ENCODE measurements around the gene RCBTB2. TPM values are rescaled to one million over a fixed set of nuclear protein-coding genes. Genes with fewer than 3 reads are reported as not detected.
A peak's percentile ranks its signal among the peaks of the same experiment; 100 is the strongest.

Gene RCBTB2
- total RNA-seq, 1 experiment from 2014 or later: 11.7 TPM

DNA sequence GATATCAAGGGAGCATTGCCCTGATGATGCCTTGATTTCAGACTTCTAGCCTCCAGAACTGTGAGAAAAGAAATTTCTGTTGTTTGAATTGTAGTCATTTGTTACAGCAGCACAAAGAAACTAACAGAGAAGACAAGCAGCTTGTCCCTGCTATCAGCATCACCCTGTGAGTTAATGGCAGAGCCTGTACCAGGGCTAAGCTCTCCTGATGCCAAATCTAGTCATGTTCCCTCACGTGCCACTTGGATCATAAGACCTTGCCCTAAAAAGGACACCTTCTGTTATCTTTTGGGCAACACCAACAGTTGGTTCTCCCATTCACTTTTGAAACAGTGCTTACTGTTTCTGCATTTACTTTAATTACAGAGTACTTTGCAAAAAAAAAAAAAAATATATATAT lies 14.8 kb downstream of the RCBTB2 start:
- H2BK120ac ChIP-seq (ENCODE audit: low read depth, low read length, poor library complexity, severe bottlenecking): no peak overlapping the region
- no peak overlapping the region for H3K4ac ChIP-seq (ENCODE audit: low read depth, low read length)
- H3K27me3 Mint-ChIP-seq (ENCODE audit: low read depth): no peaks in the 10 kb centered on the region
- H3K79me2 ChIP-seq (ENCODE audit: insufficient read depth, low read length): no peaks in the 10 kb centered on the region
- H2AK5ac ChIP-seq (ENCODE audit: insufficient read length, low read length): no peak overlapping the region
- no peak overlapping the region for H4K91ac ChIP-seq (ENCODE audit: insufficient read length, low read depth, low read length)
- H3K14ac ChIP-seq (ENCODE audit: insufficient read depth, low read length): no peak overlapping the region
- no peak overlapping the region for H4K5ac ChIP-seq (ENCODE audit: insufficient read length, low read depth, low read length)
- H3K27me3 ChIP-seq (ENCODE audit: insufficient read depth, low read length): no peaks in the 10 kb centered on the region
- H2BK15ac ChIP-seq (ENCODE audit: low read depth, low read length): no peak overlapping the region
- H3K27ac ChIP-seq (ENCODE audit: insufficient read length, low read depth, low read length): no peak overlapping the region
- H3K56ac ChIP-seq (ENCODE audit: insufficient read length, low read depth, low read length): no peak overlapping the region
- no peaks in the 10 kb centered on the region for H3K23me2 ChIP-seq (ENCODE audit: insufficient read length, low read depth, low read length, poor library complexity, severe bottlenecking)
- H3K18ac ChIP-seq (ENCODE audit: insufficient read length, low read depth, low read length): no peak overlapping the region
- no peak overlapping the region for H3T11ph ChIP-seq (ENCODE audit: low read length)
- no peak overlapping the region for H2BK12ac ChIP-seq (ENCODE audit: insufficient read length, low read depth, low read length)
- H3K27ac Mint-ChIP-seq: peak overlapping the region in 1 of 3 experiments; percentile 40; a peak in 1 of 7 replicates
- no peaks in the 10 kb centered on the region for H3K9me3 ChIP-seq (ENCODE audit: control insufficient read depth, low read depth, low read length)
- no peak overlapping the region for H2BK20ac ChIP-seq (ENCODE audit: low read depth, low read length, poor library complexity, severe bottlenecking)
- no peaks in the 10 kb centered on the region for H3K4me1 Mint-ChIP-seq
- no peak for DNase-seq
- H3K23ac ChIP-seq (ENCODE audit: insufficient read length, low read depth, low read length): no peak overlapping the region
- H2BK5ac ChIP-seq (ENCODE audit: insufficient read length, low read length): no peak overlapping the region
- WGBS (ENCODE audit: extremely low coverage, insufficient read length, low lambda C conversion rate): no CpG with 5 or more reads among the region's 1 CpG
- H3K9ac ChIP-seq (ENCODE audit: extremely low read depth, insufficient read length, low read length): no peak overlapping the region
- no peak overlapping the region for H3K4me3 Mint-ChIP-seq
- H3K79me1 ChIP-seq (ENCODE audit: insufficient read depth, low read depth, low read length, poor library complexity, severe bottlenecking): no peaks in the 10 kb centered on the region
- TF ChIP-seq, protein P1, sequence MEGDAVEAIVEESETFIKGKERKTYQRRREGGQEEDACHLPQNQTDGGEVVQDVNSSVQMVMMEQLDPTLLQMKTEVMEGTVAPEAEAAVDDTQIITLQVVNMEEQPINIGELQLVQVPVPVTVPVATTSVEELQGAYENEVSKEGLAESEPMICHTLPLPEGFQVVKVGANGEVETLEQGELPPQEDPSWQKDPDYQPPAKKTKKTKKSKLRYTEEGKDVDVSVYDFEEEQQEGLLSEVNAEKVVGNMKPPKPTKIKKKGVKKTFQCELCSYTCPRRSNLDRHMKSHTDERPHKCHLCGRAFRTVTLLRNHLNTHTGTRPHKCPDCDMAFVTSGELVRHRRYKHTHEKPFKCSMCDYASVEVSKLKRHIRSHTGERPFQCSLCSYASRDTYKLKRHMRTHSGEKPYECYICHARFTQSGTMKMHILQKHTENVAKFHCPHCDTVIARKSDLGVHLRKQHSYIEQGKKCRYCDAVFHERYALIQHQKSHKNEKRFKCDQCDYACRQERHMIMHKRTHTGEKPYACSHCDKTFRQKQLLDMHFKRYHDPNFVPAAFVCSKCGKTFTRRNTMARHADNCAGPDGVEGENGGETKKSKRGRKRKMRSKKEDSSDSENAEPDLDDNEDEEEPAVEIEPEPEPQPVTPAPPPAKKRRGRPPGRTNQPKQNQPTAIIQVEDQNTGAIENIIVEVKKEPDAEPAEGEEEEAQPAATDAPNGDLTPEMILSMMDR (conservative IDR thresholded peaks at IDR 0.05): no peak
- no peak overlapping the region for H3K4me2 ChIP-seq (ENCODE audit: insufficient read depth, insufficient read length, low read length)
- H3K9me3 Mint-ChIP-seq: no peaks in the 10 kb centered on the region; a peak in 1 of 5 replicates
- H4K20me1 ChIP-seq (ENCODE audit: control insufficient read depth, insufficient read depth, insufficient read length): no peaks in the 10 kb centered on the region
- H4K8ac ChIP-seq (replicated peaks; ENCODE audit: insufficient read length, low read depth, low read length): no peak overlapping the region
- no peak overlapping the region for H2AFZ ChIP-seq (ENCODE audit: low read length)
- no peaks in the 10 kb centered on the region; the same call in 1 of the 2 replicates for H3K4me1 ChIP-seq (ENCODE audit: insufficient read depth, low read length)
- H3K36me3 Mint-ChIP-seq (ENCODE audit: insufficient read depth in 1 of 3, low read depth in 3 of 3): peaks cover 0 to 5% (median 0%) of the 10 kb centered on the region in 3 experiments; a peak in 1 of 7 replicates

Data from H9 (cell line).